WTC11 (cell line): ENCODE measurements around the gene TTC28.

Experiments used
- CREB1 ChIP-seq: sonication (generic); formaldehyde crosslinking; IDR thresholded peaks from 2 replicates; pipeline ENCODE4 v1.8.0; 2023; ENCODE audit warnings: mild to moderate bottlenecking, missing genetic modification reagents
- FOXP1 ChIP-seq: sonication (generic); formaldehyde crosslinking; IDR thresholded peaks from 2 replicates; pipeline ENCODE4 v1.8.0; 2022; ENCODE audit warnings: missing genetic modification reagents, mild to moderate bottlenecking, moderate library complexity, borderline replicate concordance
- GABPB1 ChIP-seq: sonication (generic); formaldehyde crosslinking; IDR thresholded peaks from 2 replicates; pipeline ENCODE4 v1.8.1; 2023; ENCODE audit warnings: mild to moderate bottlenecking, missing genetic modification reagents
- NFYB ChIP-seq: sonication (generic); formaldehyde crosslinking; conservative IDR thresholded peaks from 2 replicates; pipeline ENCODE4 v1.8.0; 2022; ENCODE audit warnings: low read depth, missing genetic modification reagents
- NR2C2 ChIP-seq: sonication (generic); formaldehyde crosslinking; IDR thresholded peaks from 2 replicates; pipeline ENCODE4 v1.8.0; 2022; ENCODE audit warnings: mild to moderate bottlenecking, missing genetic modification reagents
- ZNF138 ChIP-seq: sonication (generic); formaldehyde crosslinking; conservative IDR thresholded peaks from 2 replicates; pipeline ENCODE4 v1.8.1; 2022; ENCODE audit warnings: mild to moderate bottlenecking, moderate library complexity, missing genetic modification reagents
- ZNF416 ChIP-seq: fragments of 250-450 bp; sonication (Bioruptor Pico); IDR thresholded peaks from 2 replicates; pipeline ENCODE4 v1.9.0; 2021; ENCODE audit warnings: mild to moderate bottlenecking, inconsistent platforms
- TF ChIP-seq, protein P1 (sequence below): sonication (generic); formaldehyde crosslinking; IDR thresholded peaks from 2 replicates; pipeline ENCODE4 v1.8.1; 2022; ENCODE audit warnings: low read depth, mild to moderate bottlenecking, moderate library complexity, missing genetic modification reagents, borderline replicate concordance
- TF ChIP-seq, protein P2 (sequence below): sonication (generic); formaldehyde crosslinking; IDR thresholded peaks from 2 replicates; pipeline ENCODE4 v1.8.1; 2022; ENCODE audit warnings: mild to moderate bottlenecking, moderate library complexity, missing genetic modification reagents
- TF ChIP-seq, protein P3 (sequence below): fragments of 200-600 bp; IDR thresholded peaks from 2 replicates; pipeline ENCODE4 v1.8.0; 2022; ENCODE audit warnings: antibody characterized with exemption

DNA sequence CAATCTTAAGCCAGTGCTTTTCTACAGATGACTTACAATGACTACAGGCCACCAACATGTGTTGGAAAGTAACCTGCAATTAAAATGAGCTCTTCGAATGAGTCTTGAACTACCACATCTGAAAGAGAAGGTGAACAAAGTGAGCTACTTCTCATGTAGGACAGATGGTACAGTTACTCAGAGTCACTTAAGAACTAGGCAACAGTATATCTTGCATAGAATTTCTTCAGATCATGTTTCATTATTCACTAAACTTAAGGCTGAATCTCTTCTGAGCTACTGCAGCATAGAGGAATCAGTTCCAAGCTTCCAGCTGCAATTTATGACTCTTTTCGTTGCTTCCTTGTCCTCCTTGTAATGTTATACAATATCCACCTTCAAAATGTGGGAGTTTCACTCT is 270.9 kb downstream of the TTC28 start:
- TF ChIP-seq CREB1 (CRISPR knock-in tag), result no peak
- TF ChIP-seq NR2C2 (CRISPR knock-in tag), result no peak
- TF ChIP-seq, protein P1, sequence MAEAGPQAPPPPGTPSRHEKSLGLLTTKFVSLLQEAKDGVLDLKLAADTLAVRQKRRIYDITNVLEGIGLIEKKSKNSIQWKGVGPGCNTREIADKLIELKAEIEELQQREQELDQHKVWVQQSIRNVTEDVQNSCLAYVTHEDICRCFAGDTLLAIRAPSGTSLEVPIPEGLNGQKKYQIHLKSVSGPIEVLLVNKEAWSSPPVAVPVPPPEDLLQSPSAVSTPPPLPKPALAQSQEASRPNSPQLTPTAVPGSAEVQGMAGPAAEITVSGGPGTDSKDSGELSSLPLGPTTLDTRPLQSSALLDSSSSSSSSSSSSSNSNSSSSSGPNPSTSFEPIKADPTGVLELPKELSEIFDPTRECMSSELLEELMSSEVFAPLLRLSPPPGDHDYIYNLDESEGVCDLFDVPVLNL, result no peak
- no peak for TF ChIP-seq ZNF416
- TF ChIP-seq, protein P2, sequence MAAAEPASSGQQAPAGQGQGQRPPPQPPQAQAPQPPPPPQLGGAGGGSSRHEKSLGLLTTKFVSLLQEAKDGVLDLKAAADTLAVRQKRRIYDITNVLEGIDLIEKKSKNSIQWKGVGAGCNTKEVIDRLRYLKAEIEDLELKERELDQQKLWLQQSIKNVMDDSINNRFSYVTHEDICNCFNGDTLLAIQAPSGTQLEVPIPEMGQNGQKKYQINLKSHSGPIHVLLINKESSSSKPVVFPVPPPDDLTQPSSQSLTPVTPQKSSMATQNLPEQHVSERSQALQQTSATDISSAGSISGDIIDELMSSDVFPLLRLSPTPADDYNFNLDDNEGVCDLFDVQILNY (CRISPR knock-in tag), result no peak
- no peak for TF ChIP-seq FOXP1 (CRISPR knock-in tag)
- no peak for TF ChIP-seq GABPB1 (CRISPR knock-in tag)
- TF ChIP-seq, protein P3, sequence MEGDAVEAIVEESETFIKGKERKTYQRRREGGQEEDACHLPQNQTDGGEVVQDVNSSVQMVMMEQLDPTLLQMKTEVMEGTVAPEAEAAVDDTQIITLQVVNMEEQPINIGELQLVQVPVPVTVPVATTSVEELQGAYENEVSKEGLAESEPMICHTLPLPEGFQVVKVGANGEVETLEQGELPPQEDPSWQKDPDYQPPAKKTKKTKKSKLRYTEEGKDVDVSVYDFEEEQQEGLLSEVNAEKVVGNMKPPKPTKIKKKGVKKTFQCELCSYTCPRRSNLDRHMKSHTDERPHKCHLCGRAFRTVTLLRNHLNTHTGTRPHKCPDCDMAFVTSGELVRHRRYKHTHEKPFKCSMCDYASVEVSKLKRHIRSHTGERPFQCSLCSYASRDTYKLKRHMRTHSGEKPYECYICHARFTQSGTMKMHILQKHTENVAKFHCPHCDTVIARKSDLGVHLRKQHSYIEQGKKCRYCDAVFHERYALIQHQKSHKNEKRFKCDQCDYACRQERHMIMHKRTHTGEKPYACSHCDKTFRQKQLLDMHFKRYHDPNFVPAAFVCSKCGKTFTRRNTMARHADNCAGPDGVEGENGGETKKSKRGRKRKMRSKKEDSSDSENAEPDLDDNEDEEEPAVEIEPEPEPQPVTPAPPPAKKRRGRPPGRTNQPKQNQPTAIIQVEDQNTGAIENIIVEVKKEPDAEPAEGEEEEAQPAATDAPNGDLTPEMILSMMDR, result no peak
- no peak for TF ChIP-seq ZNF138 (CRISPR knock-in tag)
- TF ChIP-seq NFYB (CRISPR knock-in tag), result no peak
